NCI-H748 treated with DMSO at 0.1 percent for 48 hours (cell line): ENCODE data around the gene UBE3A.
"Not testable (repeated sequence)": the region's sequence is repeated elsewhere in the genome, so short reads cannot be mapped to it uniquely, and the experiment has no call there.

Source experiments
- DNase-seq: peaks from one replicate; lab custom pipeline; 2025; lab: John Stamatoyannopoulos, UW

UBE3A gene

GRCh38 chr15:25438601-25439368 is at the start of gene UBE3A:
Gene UBE3A, minus strand, starts transcription at chr15:25439024. Its CDS starts 29,917 bp downstream, at chr15:25409107.
- DNase-seq, result peak; percentile 58

DNA sequence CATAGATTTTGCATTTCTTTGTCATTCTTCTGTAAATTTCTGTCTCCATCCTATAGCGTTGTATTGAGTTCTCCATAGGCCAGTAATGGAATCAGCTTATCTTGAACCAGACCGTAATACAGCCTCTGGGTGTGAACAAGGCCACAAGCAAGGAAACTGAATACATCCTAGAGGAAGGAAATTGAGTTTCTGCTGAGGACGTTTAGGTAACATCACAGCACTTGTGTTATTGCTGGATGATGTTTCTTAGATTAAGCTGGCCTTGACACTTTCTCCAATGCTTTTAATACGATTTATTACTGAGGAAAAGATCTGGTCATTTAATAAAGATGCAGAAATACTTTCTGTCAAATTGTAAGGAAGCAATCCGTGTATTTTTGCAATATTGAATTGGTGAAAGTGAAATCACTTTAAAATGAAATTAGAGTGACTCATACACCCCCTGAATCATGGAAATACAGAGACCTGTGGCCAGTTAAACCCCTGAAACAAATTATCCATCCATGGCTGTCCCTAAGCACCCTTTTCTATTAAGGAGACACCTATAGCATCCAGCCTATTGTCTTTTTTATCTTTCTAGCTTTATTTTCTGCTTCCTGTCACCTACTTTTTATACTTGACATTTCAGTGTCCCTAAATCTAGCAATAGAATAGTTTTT is 48.5 kb upstream of the UBE3A start:
- no peak for DNase-seq

DNA sequence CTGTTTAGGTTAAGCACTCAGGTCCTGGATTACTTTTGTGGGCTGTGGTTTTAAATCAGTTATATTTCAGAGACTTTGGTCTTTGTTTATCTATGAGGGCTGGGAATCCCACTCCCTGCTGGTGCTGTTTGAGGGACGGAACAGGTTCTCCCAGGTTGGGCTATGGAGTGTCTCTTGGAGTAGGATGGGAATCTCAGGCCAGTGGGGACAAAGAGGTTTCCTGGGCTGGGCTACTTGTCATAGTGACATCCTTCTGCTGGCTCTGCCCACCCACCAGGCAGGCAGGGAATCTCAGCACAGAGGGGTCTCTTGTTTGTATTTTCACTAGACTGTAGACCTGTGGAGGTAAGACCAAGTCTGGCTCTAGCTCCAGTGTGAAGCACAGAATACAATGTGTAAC is 47.2 kb upstream of the UBE3A start:
- no peak for DNase-seq

DNA sequence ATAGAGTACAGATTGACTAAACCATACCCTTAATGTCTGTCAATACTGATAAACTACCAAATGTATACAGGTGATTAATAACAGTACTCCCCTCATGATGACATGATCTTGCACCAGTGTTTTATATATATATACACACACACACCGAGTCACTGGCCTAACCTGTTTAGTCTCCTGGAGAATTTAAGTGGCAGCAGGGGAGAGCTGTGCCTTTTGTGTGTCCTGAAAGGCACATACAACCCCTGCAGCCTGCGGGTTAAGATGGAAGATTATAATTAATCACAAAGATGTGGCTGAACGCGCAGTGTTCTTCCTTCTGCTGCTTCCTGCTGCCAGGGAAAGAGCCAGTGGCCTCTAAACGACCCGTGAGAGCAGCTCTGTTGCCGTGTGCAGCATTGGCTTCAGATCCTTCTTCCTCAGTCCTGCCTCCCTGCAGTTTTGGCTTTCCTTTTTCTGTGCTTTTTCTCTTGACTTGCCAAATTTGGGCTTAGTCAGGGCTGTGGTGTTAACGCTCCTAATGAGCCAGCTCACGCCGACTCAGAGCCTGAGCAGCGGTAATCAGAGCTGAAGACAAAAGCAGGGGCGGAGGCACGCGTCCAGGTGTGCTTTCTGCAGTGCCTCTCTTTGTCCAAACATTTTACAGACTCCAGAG is 42.5 kb upstream of the UBE3A start:
- peak; percentile 74 for DNase-seq

DNA sequence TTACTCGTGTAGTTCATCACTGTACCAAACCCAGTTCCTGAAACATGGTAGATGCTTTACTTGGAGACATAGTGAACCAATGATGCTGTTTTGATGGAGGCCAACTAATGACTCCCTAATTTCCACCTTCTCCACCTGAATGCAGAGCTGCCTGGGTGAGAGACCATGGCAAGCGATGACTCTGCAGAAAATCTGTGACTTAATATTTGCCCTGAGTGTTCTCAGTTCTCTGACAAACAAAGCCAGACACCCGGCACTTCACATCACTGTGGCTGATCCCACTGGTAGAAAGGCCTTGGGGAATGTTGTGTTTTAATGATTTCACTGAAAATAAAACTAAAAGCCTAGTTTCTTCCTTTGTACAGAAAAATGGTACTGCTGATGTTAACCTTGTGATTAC is 39.5 kb upstream of the UBE3A start:
- no peak for DNase-seq

DNA sequence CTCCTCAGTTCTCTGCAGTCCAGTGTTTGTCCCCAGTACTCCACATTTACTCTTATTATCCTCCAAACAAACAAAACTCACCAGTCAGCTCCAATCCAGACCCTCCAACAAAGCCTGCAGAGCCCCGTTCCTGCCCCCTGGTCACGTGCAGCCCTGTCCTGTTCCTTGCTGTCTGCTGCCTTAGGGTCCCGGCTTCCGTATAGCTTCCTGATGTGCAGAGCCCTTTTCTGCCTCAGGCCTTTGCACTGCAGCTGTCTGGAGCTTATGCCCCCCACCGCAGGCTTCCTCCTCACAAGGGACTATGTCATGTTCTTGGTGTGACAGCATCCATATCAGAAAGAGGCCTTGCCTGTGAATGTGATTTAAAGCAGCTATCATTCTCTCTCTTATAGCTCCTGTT is 39.0 kb upstream of the UBE3A start:
- DNase-seq, result no peak

DNA sequence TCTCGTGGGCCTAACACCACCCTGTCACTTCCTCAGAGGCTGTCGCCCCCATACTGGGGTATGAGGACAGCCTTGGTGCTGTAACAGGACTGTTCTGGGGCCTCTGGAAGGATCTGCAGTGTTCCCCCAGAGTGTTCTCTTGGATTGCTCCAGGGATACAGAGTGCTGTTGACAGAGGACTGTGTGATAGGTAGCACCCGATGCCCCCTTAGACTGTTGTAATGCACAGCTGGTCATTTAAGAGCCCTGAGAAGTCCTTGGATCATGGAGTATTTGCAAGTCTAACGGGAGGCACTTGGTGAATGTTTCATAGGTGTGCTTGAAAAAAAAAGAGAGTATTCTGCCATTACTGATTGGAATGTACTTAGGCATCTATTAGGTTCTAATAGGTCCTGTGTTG is 35.4 kb upstream of the UBE3A start:
- DNase-seq, result no peak

DNA sequence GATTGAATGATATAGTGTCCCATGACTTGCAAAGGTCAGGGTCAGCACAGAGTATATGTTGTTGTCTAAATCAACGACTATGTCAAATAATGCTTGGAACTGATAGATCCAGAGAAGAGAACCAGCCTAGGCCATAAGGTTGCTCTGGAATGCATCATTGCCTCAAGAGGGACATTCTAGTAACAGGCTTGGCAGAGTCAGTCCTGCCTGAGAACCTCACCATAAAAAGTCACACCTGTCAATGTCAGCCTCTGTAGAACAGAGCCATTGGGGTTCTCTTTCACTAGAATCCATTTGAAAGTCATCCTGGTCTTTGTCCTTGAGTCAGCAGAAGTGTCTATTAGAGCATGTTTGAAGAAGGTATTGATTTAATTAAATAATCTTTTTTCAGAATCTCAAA is 31.4 kb upstream of the UBE3A start:
- DNase-seq, result no peak

DNA sequence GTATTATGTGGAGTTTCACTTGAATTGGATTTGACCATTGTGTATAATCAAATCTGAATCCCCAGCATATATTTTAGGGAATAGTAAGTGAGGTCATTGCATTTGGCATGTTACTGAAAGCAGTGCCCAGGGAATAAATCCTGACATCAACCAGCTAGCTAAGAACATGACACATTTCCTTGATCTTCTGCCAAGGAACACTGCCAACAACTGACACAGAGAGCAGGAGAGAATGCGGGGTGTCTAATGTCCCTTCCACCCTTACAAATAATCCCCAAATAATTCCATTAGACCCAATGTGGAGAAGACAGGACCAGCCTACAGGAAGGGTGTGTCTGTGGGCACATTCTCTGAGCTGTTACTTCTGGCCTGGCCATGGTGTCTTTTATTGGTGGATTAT is 30.6 kb upstream of the UBE3A start:
- no peak for DNase-seq

DNA sequence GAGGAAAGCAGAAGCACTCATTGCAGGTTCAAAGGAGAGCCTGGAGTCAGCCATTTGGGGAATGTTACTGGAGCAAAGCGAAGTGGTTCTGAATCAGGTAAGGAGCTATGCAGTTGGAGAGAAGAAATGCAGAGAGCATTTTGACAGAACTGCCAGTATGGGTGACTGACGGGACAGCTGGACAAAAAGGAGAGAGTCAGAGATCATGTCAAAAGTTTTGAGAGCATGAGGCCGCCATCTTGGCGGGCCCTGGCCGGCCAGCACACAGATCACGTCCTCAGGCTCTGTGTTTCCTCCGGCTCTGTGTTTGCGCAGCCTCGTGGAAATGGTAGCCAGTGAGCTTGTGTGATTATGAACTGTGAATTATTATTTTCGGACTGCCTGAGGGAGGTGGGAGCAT is 29.8 kb upstream of the UBE3A start:
- DNase-seq, result no peak

GRCh38 chr15:25465835-25466234 is 27.0 kb upstream of the UBE3A start:
- no peak for DNase-seq

DNA sequence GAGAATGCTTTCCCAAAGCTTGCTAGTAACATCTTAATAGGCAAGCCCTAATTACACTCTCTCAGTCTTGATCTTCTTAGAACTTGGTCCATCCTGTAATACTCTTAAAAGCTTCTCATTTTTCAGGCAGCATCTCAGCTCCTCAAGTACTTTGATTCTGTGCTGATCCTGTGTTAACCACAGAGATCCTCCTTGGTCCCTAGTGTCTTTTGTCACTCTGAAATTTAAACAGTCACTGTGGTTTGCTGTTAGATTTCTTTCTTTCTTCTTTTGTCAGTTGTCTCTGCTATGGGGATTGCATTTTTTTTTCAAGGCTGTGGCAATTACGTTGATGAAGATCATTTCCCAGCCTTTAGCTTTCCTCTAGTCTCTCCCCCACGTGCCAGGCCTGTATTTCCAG is 26.0 kb upstream of the UBE3A start:
- DNase-seq, result no peak

DNA sequence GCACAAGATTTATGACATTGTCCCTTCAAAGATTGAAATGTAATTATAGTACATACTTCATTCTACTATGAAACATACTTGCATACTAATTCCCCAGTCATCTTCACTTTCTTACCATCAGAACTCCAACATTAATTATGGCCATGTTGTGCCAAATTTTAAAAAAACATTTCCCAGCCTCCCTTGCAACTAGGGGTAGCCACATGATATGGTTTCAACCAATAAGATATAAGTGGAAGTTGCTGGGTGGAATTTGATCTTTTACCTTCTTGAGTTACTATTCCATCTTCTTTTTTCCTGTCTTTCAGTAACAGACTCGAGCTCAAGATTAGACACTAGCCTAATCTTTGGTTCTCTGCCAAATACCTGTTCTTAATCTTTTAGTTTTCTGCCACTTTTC is 25.6 kb upstream of the UBE3A start:
- no peak for DNase-seq

DNA sequence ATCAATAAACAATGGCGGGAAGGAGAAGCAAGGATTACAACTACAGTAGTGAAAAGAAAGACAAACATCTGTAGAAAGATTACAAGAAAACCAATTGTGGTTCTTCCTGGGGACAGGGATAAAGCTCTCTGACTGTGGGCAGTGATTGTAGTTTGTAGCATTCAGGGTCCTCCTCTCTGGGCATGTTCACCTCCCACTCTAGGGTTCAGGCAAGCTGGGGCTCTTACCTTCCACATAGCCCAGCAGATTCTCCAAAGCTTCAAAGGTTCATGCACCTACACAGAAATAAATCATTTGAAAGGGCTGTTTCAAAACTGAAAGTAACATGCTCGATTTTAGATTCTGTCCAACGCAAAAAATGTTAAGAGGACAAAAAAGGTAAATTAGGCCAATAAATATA is 17.4 kb upstream of the UBE3A start:
- no peak for DNase-seq

- no peak for DNase-seq
Observed at GRCh38 chr15:25455226-25455625, 16.4 kb upstream of the UBE3A start.

- DNase-seq, result no peak
Observed at GRCh38 chr15:25454771-25455170, 15.9 kb upstream of the UBE3A start.

GRCh38 chr15:25453246-25453645 is 14.4 kb upstream of the UBE3A start:
- DNase-seq, result not testable (repeated sequence)

DNA sequence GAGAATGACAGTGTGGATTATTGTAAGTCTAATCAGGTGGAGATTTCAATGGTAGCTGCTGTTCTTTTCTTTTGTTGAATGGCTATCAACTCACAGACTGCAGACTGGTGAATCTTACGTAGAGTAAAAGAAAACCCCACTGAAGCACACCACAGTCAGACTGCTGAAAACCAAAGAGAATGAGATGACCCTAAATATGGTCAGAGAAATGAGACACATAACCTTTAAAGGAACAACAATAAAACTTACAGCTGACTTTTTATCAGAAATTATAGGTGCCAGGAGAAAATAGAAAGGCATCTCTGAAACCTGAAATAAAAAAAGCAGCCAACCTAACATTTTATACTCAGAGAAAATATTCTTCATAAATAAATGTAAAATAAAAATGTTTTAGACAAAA is 12.7 kb upstream of the UBE3A start:
- DNase-seq, result no peak

DNA sequence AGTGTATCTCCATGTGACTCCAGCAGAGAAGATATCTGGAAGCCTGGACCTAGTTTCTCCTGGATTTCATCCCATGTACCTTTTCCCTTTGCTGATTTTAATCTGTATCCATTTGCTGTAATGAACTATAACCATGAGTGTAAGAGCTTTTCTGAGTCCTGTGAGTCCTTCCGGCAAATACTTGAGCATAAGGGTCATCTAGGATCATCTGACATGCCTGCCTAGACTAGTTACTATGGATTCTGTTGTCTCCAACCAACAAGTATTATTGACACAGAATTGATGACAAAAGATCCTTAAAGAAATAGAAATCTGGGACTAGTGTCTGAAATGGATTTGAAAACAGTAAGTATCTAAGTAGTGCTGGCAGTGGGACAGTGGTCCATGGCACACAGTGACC is 11.3 kb upstream of the UBE3A start:
- DNase-seq, result no peak

DNA sequence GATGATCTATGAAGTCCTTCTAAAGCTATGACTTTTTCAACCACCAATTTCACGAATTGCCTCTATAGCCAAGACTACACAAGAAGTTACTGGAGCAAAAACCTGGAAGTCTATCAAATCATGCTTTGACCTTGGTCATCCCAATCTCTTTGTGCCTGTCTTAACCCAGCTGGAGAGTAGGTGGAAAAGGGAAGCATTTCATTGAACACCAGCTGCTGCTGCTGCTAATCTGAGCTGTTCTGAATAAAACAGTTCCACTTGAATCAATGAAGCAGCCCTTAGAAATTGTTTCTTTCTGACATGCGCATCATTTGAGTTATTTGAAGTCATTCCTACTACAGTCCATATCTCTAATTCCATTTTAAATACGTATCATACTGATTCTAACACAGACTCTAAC is 7.3 kb upstream of the UBE3A start:
- no peak for DNase-seq

- DNase-seq, result no peak
Observed at GRCh38 chr15:25445412-25445811, 6.6 kb upstream of the UBE3A start.

- no peak for DNase-seq
Observed at GRCh38 chr15:25441111-25441510, 2.3 kb upstream of the UBE3A start.

- DNase-seq, result no peak
Observed at GRCh38 chr15:25439369-25439836, 579 bp upstream of the UBE3A start.
